PC-3 (cell line): ENCODE data around the gene SPTBN2.

ENCODE experiments used
- EZH2 ChIP-seq: fragments of 300-600 bp; sonication (generic); IDR thresholded peaks from one replicate; pipeline ENCODE4 v1.6.1; 2017; ENCODE audit warnings: antibody characterized with exemption, mild to moderate bottlenecking, low read length; ENCODE audit not compliant: unreplicated experiment
- EZH2phosphoT487 ChIP-seq: fragments of 300-600 bp; sonication (generic); IDR thresholded peaks from 2 replicates; pipeline ENCODE4 v1.6.1; 2018; ENCODE audit warnings: mild to moderate bottlenecking, antibody characterized with exemption, low read length, borderline replicate concordance
- TF ChIP-seq, protein P1 (sequence below): fragments of 300-600 bp; sonication (generic); conservative IDR thresholded peaks from 2 replicates; pipeline ENCODE4 v1.5.1; 2017; ENCODE audit warnings: antibody characterized with exemption, low read depth, mild to moderate bottlenecking, low read length

DNA sequence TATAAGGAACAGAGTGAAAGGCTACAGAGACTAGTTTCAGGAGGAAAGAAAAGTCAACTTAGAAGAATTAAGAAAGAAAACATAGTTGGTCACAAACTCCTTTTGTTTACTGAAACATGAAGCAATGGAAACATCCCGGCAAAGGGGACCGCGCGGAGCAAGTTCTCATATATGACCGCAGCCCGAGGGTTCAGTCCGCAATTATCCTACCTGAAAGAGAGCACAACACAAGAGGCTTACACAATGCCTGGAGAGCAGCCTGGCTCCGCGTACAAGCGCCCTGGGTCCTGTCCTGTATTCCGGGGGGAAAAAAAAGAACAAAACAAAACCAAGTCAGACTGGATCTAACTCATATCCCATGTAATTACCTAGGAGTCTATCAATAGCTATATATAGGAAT, 63.6 kb downstream of the SPTBN2 start:
- TF ChIP-seq, protein P1, sequence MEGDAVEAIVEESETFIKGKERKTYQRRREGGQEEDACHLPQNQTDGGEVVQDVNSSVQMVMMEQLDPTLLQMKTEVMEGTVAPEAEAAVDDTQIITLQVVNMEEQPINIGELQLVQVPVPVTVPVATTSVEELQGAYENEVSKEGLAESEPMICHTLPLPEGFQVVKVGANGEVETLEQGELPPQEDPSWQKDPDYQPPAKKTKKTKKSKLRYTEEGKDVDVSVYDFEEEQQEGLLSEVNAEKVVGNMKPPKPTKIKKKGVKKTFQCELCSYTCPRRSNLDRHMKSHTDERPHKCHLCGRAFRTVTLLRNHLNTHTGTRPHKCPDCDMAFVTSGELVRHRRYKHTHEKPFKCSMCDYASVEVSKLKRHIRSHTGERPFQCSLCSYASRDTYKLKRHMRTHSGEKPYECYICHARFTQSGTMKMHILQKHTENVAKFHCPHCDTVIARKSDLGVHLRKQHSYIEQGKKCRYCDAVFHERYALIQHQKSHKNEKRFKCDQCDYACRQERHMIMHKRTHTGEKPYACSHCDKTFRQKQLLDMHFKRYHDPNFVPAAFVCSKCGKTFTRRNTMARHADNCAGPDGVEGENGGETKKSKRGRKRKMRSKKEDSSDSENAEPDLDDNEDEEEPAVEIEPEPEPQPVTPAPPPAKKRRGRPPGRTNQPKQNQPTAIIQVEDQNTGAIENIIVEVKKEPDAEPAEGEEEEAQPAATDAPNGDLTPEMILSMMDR = no peak
- no peak for TF ChIP-seq EZH2
- TF ChIP-seq EZH2phosphoT487 = no peak
